Keratinocyte (primary cell): ENCODE results near the gene CCDC141. TPM values are rescaled to one million over a fixed set of nuclear protein-coding genes. Genes with fewer than 3 reads are reported as not detected.

Experiments
- DNase-seq: peaks from one replicate; pipeline ENCODE4 v3.0.0-alpha.2; 2011; ENCODE audit warnings: low read depth, missing footprints, low spot score
- FAIRE-seq: peaks from 2 replicates; lab custom pipeline; 2011; peaks lifted over from hg19 to GRCh38; lab: Jason Lieb, UNC
- H2AFZ ChIP-seq: 2 replicates; pipeline ENCODE4 v1.6.0; 2012; ENCODE audit warnings: low read length, control low read depth, inconsistent platforms; ENCODE audit not compliant: control insufficient read depth
- H3K27ac ChIP-seq: 2 replicates; pipeline ENCODE4 v1.5.1; 2011; ENCODE audit warnings: low read length; ENCODE audit not compliant: control insufficient read depth, insufficient read depth
- H3K27me3 ChIP-seq: 3 replicates; pipeline ENCODE4 v1.6.0; 2011; ENCODE audit warnings: low read length; ENCODE audit not compliant: control insufficient read depth, insufficient read depth; ENCODE audit errors: extremely low read depth
- H3K36me3 ChIP-seq, 2 experiments: 2 replicates in 1 of 2; 3 replicates in 1 of 2; pipeline ENCODE4 v1.5.1; 2011; ENCODE audit warnings: low read length in 2 of 2, mild to moderate bottlenecking in 1 of 2; ENCODE audit not compliant: control insufficient read depth in 2 of 2, insufficient read depth in 2 of 2; ENCODE audit errors: extremely low read depth in 1 of 2
- H3K4me1 ChIP-seq: 3 replicates; pipeline ENCODE4 v1.5.1; 2011; ENCODE audit warnings: low read length; ENCODE audit not compliant: control insufficient read depth, insufficient read depth; ENCODE audit errors: extremely low read depth
- H3K4me2 ChIP-seq: 3 replicates; pipeline ENCODE4 v1.6.0; 2011; ENCODE audit warnings: low read depth, low read length; ENCODE audit not compliant: control insufficient read depth, insufficient read depth; ENCODE audit errors: extremely low read depth
- H3K4me3 ChIP-seq, 3 experiments: fragments of 200-600 bp in 1 of 3; sonication (generic) in 1 of 3; 2 replicates in 2 of 3; 3 replicates in 1 of 3; pipeline ENCODE4 v1.5.1; 2011 to 2016; ENCODE audit warnings: low read length in 3 of 3, mild to moderate bottlenecking in 3 of 3, control low read depth in 2 of 3, inconsistent platforms in 1 of 3, low read depth in 1 of 3, mixed read lengths in 1 of 3, mixed run types in 1 of 3, moderate library complexity in 1 of 3; ENCODE audit not compliant: control insufficient read depth in 2 of 3, insufficient read depth in 2 of 3; ENCODE audit errors: extremely low read depth in 1 of 3
- H3K79me2 ChIP-seq: 2 replicates; pipeline ENCODE4 v1.6.0; 2012; ENCODE audit warnings: low read length; ENCODE audit not compliant: control insufficient read depth, insufficient read depth
- H3K9ac ChIP-seq: 3 replicates; pipeline ENCODE4 v1.6.0; 2011; ENCODE audit warnings: low read length; ENCODE audit not compliant: control insufficient read depth, insufficient read depth; ENCODE audit errors: extremely low read depth
- H3K9me1 ChIP-seq: 3 replicates; pipeline ENCODE4 v1.6.0; 2011; ENCODE audit warnings: low read length; ENCODE audit not compliant: control insufficient read depth, insufficient read depth; ENCODE audit errors: extremely low read depth
- H3K9me3 ChIP-seq: 2 replicates; pipeline ENCODE4 v1.5.1; 2012; ENCODE audit warnings: low read depth, low read length; ENCODE audit not compliant: control insufficient read depth
- H4K20me1 ChIP-seq: 3 replicates; pipeline ENCODE4 v1.6.0; 2011; ENCODE audit warnings: low read length; ENCODE audit not compliant: control insufficient read depth, insufficient read depth; ENCODE audit errors: extremely low read depth
- CTCF ChIP-seq, 3 experiments: IDR thresholded peaks in 1 of 3; conservative IDR thresholded peaks in 1 of 3; optimal IDR thresholded peaks in 1 of 3; 2 replicates in 2 of 3; 3 replicates in 1 of 3; pipeline versions ENCODE3 to v1.5.1; 2011; ENCODE audit warnings: low read length in 3 of 3, mild to moderate bottlenecking in 3 of 3, moderate library complexity in 2 of 3, control low read depth in 1 of 3, inconsistent platforms in 1 of 3; ENCODE audit not compliant: insufficient read depth in 2 of 3; ENCODE audit errors: extremely low read depth in 1 of 3
- EZH2 ChIP-seq: IDR thresholded peaks from one replicate; pipeline ENCODE4 v1.6.1; 2012; ENCODE audit warnings: inconsistent platforms, mild to moderate bottlenecking, low read length, moderate library complexity
- dilution Hi-C: fragments of 300-500 bp; cut with MboI; formaldehyde crosslinking; loops from one replicate; pipeline ENCODE4 v1.7.0; 2020; ENCODE audit warnings: low sequenced_read_pairs; ENCODE audit not compliant: extremely low pct_ligation_motif_present
- polyA plus RNA-seq, 5 experiments: library from polyadenylated mRNA; depleted of rRNA in 3 of 5; stranded (reverse) in 3 of 5; stranded (forward) in 1 of 5; unstranded in 1 of 5; fragments of >200 nt; gene quantifications; 1 replicate in 1 of 5; 2 replicates in 3 of 5; 3 replicates in 1 of 5; pipeline versions ENCODE4 v1.2.1 to v1.2.3, GENCODE V29; 2011 to 2012; ENCODE audit warnings: missing spikeins in 2 of 5, low read depth in 1 of 5, low replicate concordance in 1 of 5

CCDC141 gene
- polyA plus RNA-seq, 1 donor (not counting 4 experiments of a cell fraction or from before 2014, with no cell fraction given), result not detected

- Histone ChIP-seq H2AFZ (no peak overlapping the region), H3K9ac (no peak overlapping the region), H3K79me2 (no peaks in the 10 kb centered on the region), H3K27me3 (no peaks in the 10 kb centered on the region), H3K27ac (no peak overlapping the region), H4K20me1 (no peaks in the 10 kb centered on the region), H3K4me3 (no peak overlapping the region), H3K9me1 (no peaks in the 10 kb centered on the region), H3K4me1 (no peaks in the 10 kb centered on the region), H3K9me3 (no peaks in the 10 kb centered on the region), H3K36me3 (no peaks in the 10 kb centered on the region), H3K4me2 (no peak overlapping the region)
- DNase-seq, result no peak
- TF ChIP-seq CTCF (optimal IDR thresholded peaks at IDR 0.05 in 1 of 3, IDR thresholded peaks at IDR 0.05 in 1 of 3, conservative IDR thresholded peaks at IDR 0.05 in 1 of 3; ENCODE audit: extremely low read depth in 1 of 3, insufficient read depth in 2 of 3, low read length in 3 of 3) (no peak), EZH2 (no peak)
- dilution Hi-C loops, result no loop called here
- no peak for FAIRE-seq
Measured at GRCh38 chr2:178980815-178981214, 69.1 kb downstream of the CCDC141 start.

DNA sequence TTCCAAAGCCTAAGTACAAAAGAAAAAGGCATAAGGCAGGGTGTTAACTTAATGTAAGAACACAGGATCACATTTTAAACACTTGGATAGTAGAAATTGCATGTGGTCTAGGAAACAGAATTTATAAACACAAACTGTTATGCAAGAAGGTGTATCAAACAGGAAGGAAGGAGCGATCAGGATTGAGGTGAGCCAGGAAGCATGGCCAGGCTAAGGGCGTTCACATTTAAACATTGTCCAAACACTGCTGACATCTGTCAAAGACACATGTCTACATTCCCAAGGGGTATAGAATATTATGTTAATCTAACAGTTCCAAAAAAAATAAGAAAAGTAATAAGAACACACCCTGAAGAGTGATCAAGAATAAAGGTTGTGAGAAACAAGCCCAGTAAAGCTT, 71.3 kb downstream of the CCDC141 start:
- Histone ChIP-seq H3K9ac (no peak overlapping the region), H4K20me1 (no peaks in the 10 kb centered on the region), H3K36me3 (no peaks in the 10 kb centered on the region), H3K4me1 (no peaks in the 10 kb centered on the region), H3K4me3 (no peak overlapping the region), H3K27ac (no peak overlapping the region), H3K79me2 (no peaks in the 10 kb centered on the region), H2AFZ (no peak overlapping the region), H3K4me2 (no peak overlapping the region), H3K27me3 (no peaks in the 10 kb centered on the region), H3K9me1 (no peaks in the 10 kb centered on the region), H3K9me3 (no peaks in the 10 kb centered on the region)
- no peak for FAIRE-seq
- TF ChIP-seq CTCF (optimal IDR thresholded peaks at IDR 0.05 in 1 of 3, IDR thresholded peaks at IDR 0.05 in 1 of 3, conservative IDR thresholded peaks at IDR 0.05 in 1 of 3; ENCODE audit: extremely low read depth in 1 of 3, insufficient read depth in 2 of 3, low read length in 3 of 3) (no peak), EZH2 (no peak)
- DNase-seq, result no peak
- dilution Hi-C loops, result no loop called here
